Transverse colon (tissue), 4 donors: Measurements from ENCODE around the gene SELENON.

Experiments used
- CTCF ChIP-seq, 5 experiments: fragments of 200-600 bp in 3 of 5; fragments of 450-650 bp in 2 of 5; sonication (generic) in 3 of 5; IDR thresholded peaks; 1 replicate in 2 of 5; 2 replicates in 3 of 5; pipeline ENCODE4 v1.5.1; 2016 to 2017; ENCODE audit warnings: antibody characterized with exemption in 5 of 5, inconsistent platforms in 3 of 5, mild to moderate bottlenecking in 2 of 5, moderate library complexity in 1 of 5
- POLR2A ChIP-seq: fragments of 450-650 bp; IDR thresholded peaks from one replicate; pipeline ENCODE4 v1.6.1; 2016; ENCODE audit warnings: antibody characterized with exemption, mild to moderate bottlenecking, moderate library complexity
- POLR2AphosphoS5 ChIP-seq, 3 donors: sonication (generic); formaldehyde crosslinking; IDR thresholded peaks; one replicate each; pipeline ENCODE4 v1.6.1; 2016; ENCODE audit warnings: antibody characterized with exemption in 3 of 3

- TF ChIP-seq CTCF (IDR thresholded peaks at IDR 0.05) (no peak), POLR2A (no peak), POLR2AphosphoS5 (IDR thresholded peaks at IDR 0.05) (no peak)
Measured at GRCh38 chr1:25861316-25862286, 61.6 kb downstream of the SELENON start.
